NOMO-1 treated with dmso at 0.1 percent for 144 hours (cell line): ENCODE data around the gene SSX2.
"Not testable (repeated sequence)": the region's sequence is repeated elsewhere in the genome, so short reads cannot be mapped to it uniquely, and the experiment has no call there.

Experiments used
- DNase-seq: peaks from one replicate; lab custom pipeline; 2025; ENCODE audit not compliant: unreplicated experiment; lab: John Stamatoyannopoulos, UW

SSX2 gene, protein sequence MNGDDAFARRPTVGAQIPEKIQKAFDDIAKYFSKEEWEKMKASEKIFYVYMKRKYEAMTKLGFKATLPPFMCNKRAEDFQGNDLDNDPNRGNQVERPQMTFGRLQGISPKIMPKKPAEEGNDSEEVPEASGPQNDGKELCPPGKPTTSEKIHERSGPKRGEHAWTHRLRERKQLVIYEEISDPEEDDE

DNA sequence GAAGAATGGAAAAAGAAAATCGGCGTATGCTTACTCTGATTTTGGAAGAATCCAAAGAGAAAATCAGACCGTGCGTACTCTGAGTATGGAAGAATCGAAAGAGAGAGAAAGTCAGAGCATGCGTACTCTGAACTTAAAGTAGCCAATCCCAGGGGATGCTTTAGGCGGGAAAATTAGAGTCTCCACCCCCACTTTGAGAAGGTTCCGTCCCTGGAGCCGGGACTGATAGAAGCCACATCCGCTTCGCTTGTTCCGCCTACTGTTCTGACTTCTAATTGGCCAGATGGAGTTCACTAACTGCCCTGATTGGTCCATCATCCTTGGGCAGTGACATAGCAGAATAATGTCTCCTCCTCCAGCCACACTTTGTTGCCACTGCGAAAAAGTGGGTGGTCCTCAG lies at the start of gene SSX2:
Gene SSX2 (minus strand): TSS at position 101 of the 400 bp plus-strand sequence. CDS start 1,429 bp downstream, outside the sequence.
- not testable (repeated sequence) for DNase-seq

DNA sequence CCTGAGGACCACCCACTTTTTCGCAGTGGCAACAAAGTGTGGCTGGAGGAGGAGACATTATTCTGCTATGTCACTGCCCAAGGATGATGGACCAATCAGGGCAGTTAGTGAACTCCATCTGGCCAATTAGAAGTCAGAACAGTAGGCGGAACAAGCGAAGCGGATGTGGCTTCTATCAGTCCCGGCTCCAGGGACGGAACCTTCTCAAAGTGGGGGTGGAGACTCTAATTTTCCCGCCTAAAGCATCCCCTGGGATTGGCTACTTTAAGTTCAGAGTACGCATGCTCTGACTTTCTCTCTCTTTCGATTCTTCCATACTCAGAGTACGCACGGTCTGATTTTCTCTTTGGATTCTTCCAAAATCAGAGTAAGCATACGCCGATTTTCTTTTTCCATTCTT lies 44.0 kb upstream of the SSX2 start, which contains the start of gene SSX2B:
Gene SSX2B (plus strand): TSS at position 301 of the 400 bp plus-strand sequence. CDS start 1,429 bp downstream, outside the sequence.
- not testable (repeated sequence) for DNase-seq

DNA sequence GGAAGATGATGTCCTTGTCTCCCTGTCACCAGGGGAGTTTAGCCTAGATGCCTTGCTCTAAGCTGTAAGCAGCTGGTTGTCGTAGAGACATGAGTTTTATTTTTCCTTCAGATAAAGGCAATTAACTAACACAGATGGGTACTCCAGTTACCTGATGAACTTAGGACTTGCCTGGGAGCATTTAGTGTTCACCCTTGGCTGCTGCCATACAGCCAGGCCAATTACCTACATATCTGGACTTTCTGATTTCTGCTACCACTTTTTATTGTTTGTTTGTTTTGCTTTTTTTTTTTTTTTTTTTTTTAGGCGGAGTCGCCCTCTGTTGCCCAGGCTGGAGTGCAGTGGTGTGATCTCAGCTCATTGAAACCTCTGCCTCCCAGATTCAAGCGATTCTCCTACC lies 14.9 kb downstream of the SSX2 start:
- not testable (repeated sequence) for DNase-seq

DNA sequence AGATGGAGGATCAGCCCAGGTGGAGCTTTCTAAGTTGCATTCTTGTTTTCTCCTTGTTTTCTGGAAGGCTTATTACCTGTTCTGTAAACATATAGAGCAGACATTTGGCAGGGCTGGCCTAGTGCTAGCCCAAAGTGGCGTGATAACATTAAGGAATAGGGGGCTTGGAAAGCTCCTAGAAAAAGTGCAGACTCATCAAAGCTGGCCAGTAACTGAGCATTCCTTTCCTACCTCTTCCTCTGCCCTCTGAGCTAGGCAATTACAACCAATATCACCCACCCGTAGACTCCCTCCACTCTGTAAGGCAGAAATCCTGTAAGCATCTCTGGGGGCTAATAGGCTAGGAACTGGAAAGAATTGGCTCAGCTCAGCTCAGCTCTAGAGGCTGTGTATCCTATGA lies 44.8 kb downstream of the SSX2 start:
- not testable (repeated sequence) for DNase-seq

DNA sequence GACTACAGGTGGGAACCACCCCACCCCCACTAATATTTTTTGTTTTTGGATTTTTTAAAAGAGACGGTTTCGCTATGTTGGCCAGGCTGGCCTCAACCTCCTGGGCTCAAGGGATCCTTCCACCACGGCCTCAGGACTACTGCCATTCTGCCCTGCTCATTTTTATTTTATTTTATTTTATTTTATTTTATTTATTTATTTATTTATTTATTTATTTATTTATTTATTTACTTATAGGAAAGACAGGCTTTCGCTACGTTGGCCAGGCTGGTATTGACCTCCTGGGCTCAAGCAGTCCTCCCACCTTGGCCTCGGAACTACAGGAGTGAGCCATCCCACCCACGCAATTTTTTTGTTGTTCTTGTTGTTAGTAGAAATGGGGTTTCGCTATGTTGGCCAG lies 51.5 kb downstream of the SSX2 start:
- DNase-seq: not testable (repeated sequence)

DNA sequence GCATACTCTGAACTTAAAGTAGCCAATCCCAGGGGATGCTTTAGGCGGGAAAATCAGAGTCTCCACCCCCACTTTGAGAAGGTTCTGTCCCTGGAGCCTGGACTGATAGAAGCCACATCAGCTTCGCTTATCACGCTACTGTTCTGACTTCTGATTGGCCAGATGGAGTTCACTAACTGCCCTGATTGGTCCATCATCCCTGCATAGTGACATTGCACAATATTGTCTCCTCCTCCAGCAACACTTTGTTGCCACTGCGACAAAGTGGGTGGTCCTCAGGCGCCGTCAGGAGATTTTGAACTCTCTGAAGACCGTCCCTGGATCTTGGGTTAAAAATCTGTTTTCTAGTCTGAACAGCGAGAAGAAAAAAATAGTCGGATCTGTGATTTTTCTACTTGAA lies 52.2 kb downstream of the SSX2 start, which contains the start of gene SSX7:
Gene SSX7 (minus strand): TSS at position 101 of the 400 bp plus-strand sequence. CDS start 1,428 bp downstream, outside the sequence.
- not testable (repeated sequence) for DNase-seq

DNA sequence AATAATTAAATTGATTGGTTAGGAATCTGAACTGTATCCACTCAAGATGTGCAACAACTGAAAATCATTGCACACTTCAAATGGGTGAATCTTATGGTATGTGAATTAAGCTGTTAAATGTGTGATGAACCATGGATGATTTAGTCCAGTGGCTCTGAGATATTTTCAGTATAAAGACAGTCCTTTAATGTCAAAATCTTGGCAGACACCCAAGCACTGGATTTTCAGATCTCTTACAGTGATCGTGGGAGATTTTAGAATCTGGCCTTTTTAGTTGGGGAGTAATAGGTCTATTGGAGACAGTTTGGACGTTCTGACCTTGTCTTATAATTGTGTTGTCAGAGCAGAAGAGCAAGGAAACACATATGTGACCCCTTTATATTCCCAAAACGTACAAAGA lies 56.3 kb downstream of the SSX2 start:
- not testable (repeated sequence) for DNase-seq

DNA sequence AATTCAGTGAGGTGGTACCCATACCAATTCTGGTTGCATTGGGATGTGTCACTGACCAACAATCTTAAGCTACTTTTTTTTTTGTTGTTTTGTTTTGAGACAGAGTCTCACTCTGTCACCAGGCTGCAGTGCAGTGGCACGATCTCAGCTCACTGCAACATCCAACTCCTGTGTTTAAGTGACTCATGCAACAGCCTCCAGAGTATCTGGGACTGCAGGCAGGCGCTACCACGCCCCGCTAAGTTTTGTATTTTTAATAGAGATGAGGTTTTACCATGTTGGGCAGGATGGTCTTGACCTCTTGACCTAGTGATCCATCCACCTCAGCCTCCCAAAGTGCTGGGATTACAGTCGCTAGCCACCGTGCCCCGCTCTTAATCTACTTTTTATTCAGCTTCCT lies 58.0 kb downstream of the SSX2 start:
- DNase-seq: not testable (repeated sequence)
